Measurements from ENCODE around the gene PACRG.

Gene PACRG

DNA sequence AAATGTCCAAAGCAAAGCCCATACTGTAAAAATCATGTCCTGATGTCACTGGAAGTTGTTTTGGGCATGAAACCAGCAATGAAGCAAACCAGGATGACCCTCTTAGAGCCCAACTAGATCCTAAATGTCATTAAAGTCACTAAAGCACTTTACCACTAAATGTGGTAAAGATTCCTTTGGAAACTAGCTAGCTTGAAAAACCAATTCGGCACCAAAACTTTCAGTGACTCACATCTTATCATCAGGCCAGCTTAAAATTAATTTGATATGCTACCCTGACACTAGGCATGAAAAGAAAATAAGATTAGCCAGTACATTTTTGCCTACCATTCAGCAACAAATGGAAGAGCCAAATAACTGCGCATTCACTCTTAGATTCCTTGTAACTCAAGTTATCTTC is 145.8 kb downstream of the PACRG start:
- no peak for DNase-seq

GRCh38 chr6:162875070-162875469 is 147.3 kb downstream of the PACRG start:
- DNase-seq: no peak

GRCh38 chr6:162882801-162883481 is 155.2 kb downstream of the PACRG start:
- no peak for DNase-seq

GRCh38 chr6:162887981-162888689 is 160.4 kb downstream of the PACRG start:
- DNase-seq: no peak

- no peak for DNase-seq
These were observed 161.5 kb downstream of the PACRG start for GRCh38 chr6:162889303-162889702.

- DNase-seq: no peak
These were observed 170.2 kb downstream of the PACRG start for GRCh38 chr6:162898011-162898410.

DNA sequence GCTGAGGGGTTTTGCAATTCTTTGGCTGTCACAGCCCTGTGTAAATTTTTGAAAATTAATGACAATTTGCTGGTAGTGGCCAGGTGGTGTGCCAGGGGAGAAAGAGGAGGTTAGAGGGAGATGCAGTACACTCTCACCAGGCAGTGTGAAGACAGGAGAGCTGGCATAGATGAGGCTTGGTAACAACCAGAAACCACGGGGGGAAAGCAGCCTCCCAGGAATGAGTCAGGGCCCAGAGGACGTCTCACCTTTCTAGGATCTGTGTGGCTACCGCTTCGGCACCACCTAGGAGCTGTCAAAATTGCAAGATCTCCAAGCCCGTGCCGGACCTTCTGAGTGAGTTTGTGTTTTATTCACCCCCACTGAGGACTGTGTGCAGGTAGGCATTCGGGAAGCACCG is 171.4 kb downstream of the PACRG start:
- DNase-seq: no peak

GRCh38 chr6:162900503-162900902 is 172.7 kb downstream of the PACRG start:
- no peak for DNase-seq

- no peak for DNase-seq
These were observed 176.4 kb downstream of the PACRG start for GRCh38 chr6:162904069-162904663.

DNA sequence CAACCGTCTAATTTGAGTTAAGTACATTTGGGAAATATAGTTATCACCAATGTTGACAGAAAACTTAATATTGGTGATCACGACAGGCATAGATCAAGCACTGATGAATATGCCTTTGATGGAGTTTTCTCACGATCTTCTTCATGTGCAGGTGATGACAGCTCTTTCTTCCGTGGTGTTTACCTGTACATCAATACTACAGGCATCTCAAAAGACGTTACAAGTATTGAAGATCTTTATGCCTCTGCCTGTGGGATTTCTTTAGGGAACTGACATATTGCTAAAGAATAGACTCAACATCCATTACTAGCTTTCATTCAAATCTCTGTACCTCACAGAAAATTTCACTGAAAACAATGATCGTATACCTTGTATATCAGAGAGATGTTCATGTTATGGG is 178.7 kb downstream of the PACRG start:
- DNase-seq: no peak

- DNase-seq: no peak
These were observed 180.2 kb downstream of the PACRG start for GRCh38 chr6:162907876-162908481.

DNA sequence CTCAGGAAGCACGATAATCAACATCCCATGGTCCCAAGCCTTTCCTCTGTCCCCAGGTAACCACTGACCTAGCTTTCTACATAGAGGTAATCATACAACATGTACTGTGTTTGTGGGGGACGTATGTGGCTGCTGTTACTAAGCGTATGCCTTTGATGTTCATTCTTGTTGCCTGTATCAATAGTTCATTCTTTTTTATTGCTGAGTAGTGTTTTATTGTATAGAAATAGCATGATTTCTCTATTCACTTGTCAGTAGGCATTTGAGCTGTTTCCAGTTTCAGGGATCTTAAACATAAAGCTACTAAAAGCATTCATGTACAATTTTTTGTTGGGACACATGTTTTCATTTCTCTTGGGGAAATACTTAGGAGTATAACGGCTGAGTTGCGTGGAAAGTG is 185.4 kb downstream of the PACRG start:
- DNase-seq: no peak

DNA sequence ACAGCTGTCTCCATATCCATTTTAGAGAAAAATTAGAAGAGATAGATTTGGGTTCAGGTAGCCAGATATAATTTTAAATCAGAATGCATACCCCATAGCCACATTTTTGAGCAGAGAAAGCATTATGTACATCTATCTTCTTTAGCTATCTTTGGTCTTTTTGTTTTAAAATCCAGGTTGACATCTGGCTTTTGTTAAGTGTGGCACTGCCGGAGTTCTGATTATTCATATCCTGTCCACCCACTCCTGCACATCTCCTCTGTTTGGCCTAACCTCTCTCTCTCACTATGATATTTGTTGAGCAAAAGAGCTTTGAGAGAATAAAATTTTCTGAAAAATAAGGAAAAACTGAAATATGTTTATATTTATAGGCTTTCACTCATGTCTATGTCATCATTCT is 189.7 kb downstream of the PACRG start:
- no peak for DNase-seq

DNA sequence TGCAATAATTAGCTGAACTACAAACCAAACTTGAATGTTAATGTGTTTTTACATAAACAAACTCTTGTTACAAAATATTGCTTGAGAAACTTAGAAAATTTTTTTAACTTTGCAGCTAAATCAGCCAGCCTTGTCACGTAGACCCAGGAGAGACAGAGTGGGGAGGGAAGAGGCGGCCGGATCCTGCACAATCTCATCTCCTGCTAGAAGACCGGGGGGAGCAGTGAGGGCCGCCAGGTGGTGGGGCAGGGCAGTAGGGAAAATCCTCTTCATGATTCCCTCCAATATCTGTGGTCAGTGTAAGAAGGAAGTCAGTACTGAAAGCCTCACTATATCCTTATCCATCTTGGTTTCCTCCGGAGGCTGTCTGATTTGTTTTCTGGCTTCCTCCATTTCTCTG is 193.3 kb downstream of the PACRG start:
- DNase-seq: no peak

GRCh38 chr6:162921510-162922040 is 193.8 kb downstream of the PACRG start:
- DNase-seq: no peak

DNA sequence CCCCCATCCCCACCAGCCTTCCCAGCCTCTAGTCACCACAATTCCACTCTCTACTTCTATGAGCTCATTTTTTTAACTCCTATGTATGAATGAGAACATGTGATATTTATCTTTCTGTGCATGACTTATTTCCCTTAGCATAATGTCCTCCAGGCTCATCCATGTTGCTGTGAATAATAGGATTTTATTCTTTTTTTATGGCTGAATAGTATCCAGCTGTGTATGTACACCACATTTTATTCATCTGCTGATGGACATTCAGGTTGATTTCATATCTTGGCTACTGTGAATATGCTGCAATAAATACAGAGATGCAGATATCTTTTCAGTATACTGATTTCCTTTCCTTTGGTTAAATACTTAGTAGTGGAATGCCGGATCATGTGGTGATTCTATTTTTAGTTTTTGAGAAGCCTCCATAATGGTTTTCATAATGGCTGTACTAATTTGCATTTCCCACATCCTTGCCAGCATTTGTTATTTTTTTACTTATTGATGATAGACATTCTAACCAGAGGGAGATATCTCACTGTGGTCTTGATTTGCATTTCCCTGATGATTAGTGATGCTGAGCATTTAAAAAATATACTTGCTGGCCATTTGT is 194.9 kb downstream of the PACRG start:
- DNase-seq: no peak

DNA sequence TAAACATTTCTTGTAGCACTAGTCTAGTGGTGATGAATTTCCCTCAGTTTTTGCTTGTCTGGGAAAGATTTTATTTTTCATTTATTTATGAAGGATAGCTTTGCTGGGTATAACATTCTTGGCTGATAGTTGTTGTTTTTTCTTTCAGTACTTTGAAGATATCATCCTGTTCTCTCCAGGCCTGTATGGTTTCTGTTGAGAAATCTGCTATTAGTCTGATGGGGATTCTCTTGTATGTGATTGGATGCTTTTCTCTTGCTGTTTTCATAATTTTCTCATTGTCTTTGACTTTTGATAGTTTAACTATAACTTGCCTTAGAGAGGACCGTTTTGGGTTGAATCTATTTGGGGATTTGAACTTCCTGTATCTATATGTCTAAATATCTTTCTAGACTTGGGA is 207.1 kb downstream of the PACRG start:
- DNase-seq: no peak

DNA sequence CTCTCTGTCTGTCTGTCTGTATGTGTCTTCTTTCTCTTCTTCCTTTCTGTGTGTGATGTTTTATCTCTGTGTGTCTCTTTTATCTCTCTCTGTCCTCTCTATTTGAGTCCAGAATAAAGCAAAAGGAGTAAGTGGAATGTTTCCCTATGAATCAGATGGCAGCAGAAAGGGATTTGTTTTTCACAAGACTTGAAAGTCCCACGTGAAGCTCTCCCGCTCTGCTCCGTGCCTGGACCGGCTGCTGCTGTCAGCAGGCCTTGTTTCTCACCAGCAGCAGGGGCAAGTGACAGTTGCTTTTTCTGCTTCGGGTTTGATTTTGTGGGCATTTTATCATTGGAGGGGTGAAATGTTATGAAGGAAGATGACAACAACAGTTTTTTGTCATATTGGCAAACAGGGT is 212.7 kb downstream of the PACRG start:
- DNase-seq: no peak

GRCh38 chr6:162941128-162941527 is 213.4 kb downstream of the PACRG start:
- DNase-seq: no peak

- DNase-seq: no peak
These were observed 215.1 kb downstream of the PACRG start for GRCh38 chr6:162942866-162943265.

DNA sequence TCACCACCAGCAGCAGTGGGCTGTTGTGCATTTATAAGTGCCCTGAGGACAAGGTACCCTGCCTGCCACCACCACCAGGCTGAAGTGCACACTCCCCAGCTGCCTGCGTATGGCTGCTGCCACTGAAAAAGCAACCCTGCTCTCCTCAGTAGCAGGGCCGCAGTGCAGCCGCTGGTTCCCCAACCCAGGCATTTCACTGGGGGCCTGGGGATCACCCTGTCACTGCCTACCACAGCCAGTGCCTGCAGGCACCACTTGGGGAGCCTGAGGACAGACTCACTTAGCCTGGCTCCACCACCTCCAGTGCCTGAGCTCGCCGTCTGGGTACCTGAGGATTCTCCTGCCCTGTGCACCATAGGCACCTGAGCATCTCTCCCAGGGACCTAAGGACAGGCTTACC is 215.6 kb downstream of the PACRG start:
- DNase-seq: no peak

GRCh38 chr6:162951164-162951743 is 223.5 kb downstream of the PACRG start:
- no peak for DNase-seq

DNA sequence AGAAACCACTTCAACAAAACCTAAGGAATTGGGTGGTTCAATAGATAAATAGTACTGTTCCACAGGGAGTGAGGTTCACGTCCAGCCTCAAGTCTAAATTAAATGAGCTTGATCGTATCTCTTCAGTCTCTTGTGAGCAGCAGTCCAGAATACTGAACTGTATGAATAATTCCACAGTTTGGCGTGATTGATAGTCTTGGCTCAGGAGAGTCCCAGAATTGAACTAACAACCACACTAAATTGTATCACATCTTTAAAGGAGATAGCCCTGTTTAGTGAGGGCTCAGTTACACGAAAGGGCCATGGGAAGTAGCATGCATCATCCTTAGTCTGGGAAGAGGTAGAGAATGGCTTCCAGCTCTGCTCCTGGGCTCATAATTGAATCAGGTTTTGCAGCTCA is 224.6 kb downstream of the PACRG start:
- DNase-seq: no peak
